Measurements from ENCODE around the gene FBXO9.

DNA sequence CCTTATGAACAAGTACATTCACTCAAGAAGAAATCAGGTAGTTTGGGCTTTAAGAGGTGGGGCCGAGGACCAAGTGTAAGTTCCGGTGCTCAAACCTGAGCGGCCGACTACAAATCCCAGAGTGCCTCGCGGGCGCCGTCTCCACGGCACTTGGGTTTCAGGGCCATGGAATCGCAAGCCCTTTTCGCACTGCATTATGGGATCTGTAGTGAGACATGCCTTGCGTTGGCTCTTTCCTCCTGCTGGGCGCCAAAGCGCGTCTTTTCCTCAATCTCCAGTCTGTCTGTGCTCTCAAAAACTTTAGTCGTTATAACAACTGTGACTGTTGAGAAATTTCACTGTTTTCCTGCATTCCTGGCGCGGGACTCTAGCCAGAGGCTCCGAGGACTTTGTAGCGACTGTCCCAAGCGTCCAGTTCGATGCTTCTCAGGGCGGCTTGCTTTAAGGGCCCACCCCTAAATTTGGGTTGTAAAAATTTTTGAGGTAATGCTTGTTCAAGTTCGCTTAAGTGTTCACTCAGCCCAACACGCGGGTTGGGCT lies 408 bp upstream of the FBXO9 start:
- TF ChIP-seq, protein P1, sequence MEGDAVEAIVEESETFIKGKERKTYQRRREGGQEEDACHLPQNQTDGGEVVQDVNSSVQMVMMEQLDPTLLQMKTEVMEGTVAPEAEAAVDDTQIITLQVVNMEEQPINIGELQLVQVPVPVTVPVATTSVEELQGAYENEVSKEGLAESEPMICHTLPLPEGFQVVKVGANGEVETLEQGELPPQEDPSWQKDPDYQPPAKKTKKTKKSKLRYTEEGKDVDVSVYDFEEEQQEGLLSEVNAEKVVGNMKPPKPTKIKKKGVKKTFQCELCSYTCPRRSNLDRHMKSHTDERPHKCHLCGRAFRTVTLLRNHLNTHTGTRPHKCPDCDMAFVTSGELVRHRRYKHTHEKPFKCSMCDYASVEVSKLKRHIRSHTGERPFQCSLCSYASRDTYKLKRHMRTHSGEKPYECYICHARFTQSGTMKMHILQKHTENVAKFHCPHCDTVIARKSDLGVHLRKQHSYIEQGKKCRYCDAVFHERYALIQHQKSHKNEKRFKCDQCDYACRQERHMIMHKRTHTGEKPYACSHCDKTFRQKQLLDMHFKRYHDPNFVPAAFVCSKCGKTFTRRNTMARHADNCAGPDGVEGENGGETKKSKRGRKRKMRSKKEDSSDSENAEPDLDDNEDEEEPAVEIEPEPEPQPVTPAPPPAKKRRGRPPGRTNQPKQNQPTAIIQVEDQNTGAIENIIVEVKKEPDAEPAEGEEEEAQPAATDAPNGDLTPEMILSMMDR (IDR thresholded peaks at IDR 0.05; ENCODE audit: control extremely low read depth in 1 of 3, insufficient read depth in 1 of 3, low read depth in 1 of 3, low read length in 3 of 3): no peak
- TF ChIP-seq, protein P2, sequence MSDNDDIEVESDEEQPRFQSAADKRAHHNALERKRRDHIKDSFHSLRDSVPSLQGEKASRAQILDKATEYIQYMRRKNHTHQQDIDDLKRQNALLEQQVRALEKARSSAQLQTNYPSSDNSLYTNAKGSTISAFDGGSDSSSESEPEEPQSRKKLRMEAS (IDR thresholded peaks at IDR 0.05): no peak; the same call in 1 of the 2 replicates
